Left ventricle myocardium inferior (tissue), 1 donor: Measurements from ENCODE around the gene TSPAN10. TPM values are rescaled to one million over a fixed set of nuclear protein-coding genes. Genes with fewer than 3 reads are reported as not detected.

Source experiments
- DNase-seq: peaks from one replicate; pipeline ENCODE4 v3.0.0-alpha.2; 2020
- H3K27ac ChIP-seq: fragments of 200-600 bp; replicated peaks from 2 replicates; pipeline ENCODE4 v1.8.0; 2021
- H3K27me3 ChIP-seq: fragments of 200-600 bp; 2 replicates; pipeline ENCODE4 v1.8.0; 2021; ENCODE audit warnings: low read depth
- H3K36me3 ChIP-seq: fragments of 200-600 bp; 2 replicates; pipeline ENCODE4 v1.8.0; 2021
- H3K4me1 ChIP-seq: fragments of 200-600 bp; 2 replicates; pipeline ENCODE4 v1.8.0; 2021
- H3K4me3 ChIP-seq: fragments of 200-600 bp; 2 replicates; pipeline ENCODE4 v1.8.0; 2021; ENCODE audit warnings: mild to moderate bottlenecking, moderate library complexity
- H3K9me3 ChIP-seq: fragments of 200-600 bp; replicated peaks from 2 replicates; pipeline ENCODE4 v1.8.0; 2021
- CTCF ChIP-seq: fragments of 200-600 bp; IDR thresholded peaks from 2 replicates; pipeline ENCODE4 v1.8.0; 2021; ENCODE audit warnings: antibody characterized with exemption, mild to moderate bottlenecking, borderline replicate concordance
- intact Hi-C: fragments of 100-400 bp; cut with micrococcal nuclease; formaldehyde crosslinking; loops from one replicate; pipeline ENCODE4 v1.11.0; 2022
- total RNA-seq: library from RNA; stranded (reverse); fragmentation: NEBNext Ultra II Directional; extraction: Animal tissue kit (Norgen Biotek cat#: 25700); gene quantifications from one replicate; pipeline ENCODE4 v1.2.1, GENCODE V29; 2021
- donor health status: DM: no; HTN: yes; CAD: no; lungs with severe emphysema.

The TSPAN10 gene
- total RNA-seq, 1 donor from 2014 or later = 0.30 TPM

DNA sequence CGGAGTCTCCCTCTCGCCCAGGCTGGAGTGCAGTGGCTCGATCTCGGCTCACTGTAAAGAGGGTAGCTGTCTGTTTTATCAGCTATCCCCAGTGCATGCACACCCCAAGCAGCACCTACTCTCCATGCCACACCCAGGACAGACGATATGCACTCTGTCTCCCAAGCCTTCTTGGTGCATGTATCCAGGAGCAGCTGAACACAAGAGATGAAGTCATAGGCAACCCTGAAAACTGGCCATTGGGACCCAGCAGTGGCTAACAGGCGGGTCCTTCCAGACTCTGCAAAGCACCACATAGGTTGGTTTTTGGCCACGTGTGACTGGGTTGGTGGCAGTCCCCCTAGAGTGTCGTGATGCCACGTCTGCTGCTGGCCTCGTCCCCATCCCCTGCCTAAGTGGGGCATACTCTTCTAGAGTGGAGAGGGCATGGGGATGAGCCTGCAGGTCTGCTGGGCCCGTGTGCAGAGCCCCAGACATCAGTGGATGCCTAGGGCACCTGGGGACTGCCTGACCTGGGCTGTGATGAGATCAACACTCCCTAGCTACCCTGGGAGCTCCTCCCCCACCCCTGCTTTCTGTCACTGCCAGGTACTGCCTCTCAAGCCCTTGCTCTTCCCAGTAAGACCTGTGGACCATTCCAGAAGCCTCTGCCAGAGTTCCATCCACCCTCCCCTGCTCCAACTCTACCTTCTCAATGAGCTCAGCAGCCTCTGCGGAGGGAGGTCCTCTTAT lies 10.0 kb downstream of the TSPAN10 start:
- no peak for DNase-seq
- Histone ChIP-seq H3K36me3 (no peaks in the 10 kb centered on the region), H3K4me1 (no peaks in the 10 kb centered on the region), H3K27ac (no peak overlapping the region), H3K4me3 (no peak overlapping the region), H3K27me3 (peaks cover 57% of the 10 kb centered on the region), H3K9me3 (no peaks in the 10 kb centered on the region)
- TF ChIP-seq CTCF = no peak
- intact Hi-C loops = no loop called here

DNA sequence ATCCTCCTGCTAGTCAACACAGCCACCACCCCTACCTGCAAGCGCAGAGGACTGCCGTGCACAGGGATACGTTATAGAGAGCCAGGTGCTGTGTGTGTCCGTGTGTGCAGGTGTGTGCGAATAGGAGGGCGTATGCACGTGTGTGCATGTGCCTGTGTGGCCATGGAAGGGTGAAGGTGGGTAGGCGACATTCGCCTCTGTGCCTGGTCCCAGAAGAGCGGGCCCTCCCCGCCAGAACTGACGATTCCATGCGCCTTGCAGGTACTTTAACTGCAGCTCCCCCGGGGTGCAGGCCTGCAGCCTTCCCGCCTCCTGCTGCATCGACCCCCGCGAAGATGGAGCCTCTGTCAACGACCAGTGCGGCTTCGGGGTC lies 10.6 kb downstream of the TSPAN10 start:
- intact Hi-C loops = no loop called here
- DNase-seq = no peak
- H3K9me3 ChIP-seq = no peaks in the 10 kb centered on the region
- H3K36me3 ChIP-seq = no peaks in the 10 kb centered on the region
- no peaks in the 10 kb centered on the region for H3K4me1 ChIP-seq
- no peak for TF ChIP-seq CTCF
- H3K27ac ChIP-seq = no peak overlapping the region
- peak overlapping the region; percentile 30 for H3K4me3 ChIP-seq
- peaks cover 61% of the 10 kb centered on the region for H3K27me3 ChIP-seq

DNA sequence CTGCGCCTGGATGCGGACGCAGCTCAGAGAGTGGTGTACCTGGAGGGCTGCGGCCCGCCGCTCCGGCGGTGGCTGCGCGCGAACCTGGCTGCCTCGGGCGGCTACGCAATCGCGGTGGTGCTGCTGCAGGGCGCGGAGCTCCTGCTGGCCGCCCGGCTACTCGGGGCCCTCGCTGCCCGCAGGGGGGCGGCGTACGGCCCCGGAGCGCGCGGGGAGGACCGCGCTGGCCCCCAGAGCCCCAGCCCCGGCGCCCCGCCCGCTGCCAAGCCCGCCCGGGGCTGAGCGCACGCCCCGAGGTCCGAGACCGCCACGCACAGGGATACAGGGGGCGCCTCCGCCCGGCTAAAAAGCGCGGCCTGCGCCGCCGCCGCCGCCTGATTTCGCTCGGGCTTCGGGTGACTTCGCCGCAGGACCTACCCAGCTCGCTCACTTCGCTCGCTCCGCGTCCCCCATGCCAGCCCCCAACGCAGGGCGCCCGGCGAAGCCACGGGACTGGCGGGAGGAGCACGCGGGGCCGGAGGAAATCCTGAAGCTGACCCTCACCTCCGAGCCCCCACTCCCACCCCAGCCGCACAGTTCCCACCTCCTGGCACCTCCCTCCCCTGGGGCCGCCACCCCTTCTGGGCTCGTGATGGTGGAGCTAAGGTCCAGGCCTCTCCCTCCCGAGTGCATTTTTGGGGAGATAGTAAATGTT lies 11.2 kb downstream of the TSPAN10 start:
- no peaks in the 10 kb centered on the region for H3K4me1 ChIP-seq
- DNase-seq = no peak
- peaks cover 66% of the 10 kb centered on the region for H3K27me3 ChIP-seq
- intact Hi-C loops = no loop called here
- H3K9me3 ChIP-seq = no peaks in the 10 kb centered on the region
- H3K36me3 ChIP-seq = no peaks in the 10 kb centered on the region
- H3K4me3 ChIP-seq = peak overlapping the region; percentile 30
- no peak overlapping the region for H3K27ac ChIP-seq
- no peak for TF ChIP-seq CTCF

- H3K4me3 ChIP-seq = no peak overlapping the region
- no peaks in the 10 kb centered on the region for H3K36me3 ChIP-seq
- intact Hi-C loops = no loop called here
- H3K9me3 ChIP-seq = no peaks in the 10 kb centered on the region
- no peak for TF ChIP-seq CTCF
- no peak for DNase-seq
- no peaks in the 10 kb centered on the region for H3K4me1 ChIP-seq
- H3K27ac ChIP-seq = no peak overlapping the region
- H3K27me3 ChIP-seq = peaks cover 72% of the 10 kb centered on the region
Observed at GRCh38 chr17:81648707-81649085, 11.7 kb downstream of the TSPAN10 start.

- TF ChIP-seq CTCF = no peak
- intact Hi-C loops = no loop called here
- H3K4me3 ChIP-seq = no peak overlapping the region
- peaks cover 79% of the 10 kb centered on the region for H3K27me3 ChIP-seq
- no peak overlapping the region for H3K27ac ChIP-seq
- H3K4me1 ChIP-seq = no peaks in the 10 kb centered on the region
- H3K36me3 ChIP-seq = no peaks in the 10 kb centered on the region
- no peak for DNase-seq
- H3K9me3 ChIP-seq = no peaks in the 10 kb centered on the region
Observed at GRCh38 chr17:81650951-81651350, 14.0 kb downstream of the TSPAN10 start.
